HG03521 (cell line): ENCODE results near the gene NDUFB3.
"Not testable (repeated sequence)": the region's sequence is repeated elsewhere in the genome, so short reads cannot be mapped to it uniquely, and the experiment has no call there.

Experiments used
- ATAC-seq: cut with Tn5 transposase; IDR thresholded peaks from one replicate; pipeline ENCODE4 v1.9.1; 2021; ENCODE audit warnings: mild to moderate bottlenecking, moderate library complexity; ENCODE audit not compliant: unreplicated experiment

NDUFB3 gene

DNA sequence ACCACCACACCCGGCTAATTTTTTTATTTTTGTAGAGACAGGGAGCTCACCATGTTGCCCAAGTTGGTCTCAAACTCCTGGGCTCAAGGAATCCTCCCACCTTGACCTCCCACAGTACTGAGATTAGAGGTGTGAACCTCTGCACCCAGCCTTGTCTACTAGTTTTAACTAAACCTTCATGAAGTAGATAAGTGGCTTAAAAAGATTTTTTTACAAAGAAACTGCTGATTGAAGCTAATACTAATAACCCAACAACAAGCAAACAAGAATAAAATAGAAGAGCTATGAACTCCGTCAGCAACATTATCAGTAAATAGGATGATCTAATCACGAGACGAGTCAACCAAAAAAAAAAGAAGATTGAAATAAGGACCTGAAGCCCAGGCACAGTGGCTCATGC is 18.8 kb downstream of the NDUFB3 start:
- no peak for ATAC-seq

DNA sequence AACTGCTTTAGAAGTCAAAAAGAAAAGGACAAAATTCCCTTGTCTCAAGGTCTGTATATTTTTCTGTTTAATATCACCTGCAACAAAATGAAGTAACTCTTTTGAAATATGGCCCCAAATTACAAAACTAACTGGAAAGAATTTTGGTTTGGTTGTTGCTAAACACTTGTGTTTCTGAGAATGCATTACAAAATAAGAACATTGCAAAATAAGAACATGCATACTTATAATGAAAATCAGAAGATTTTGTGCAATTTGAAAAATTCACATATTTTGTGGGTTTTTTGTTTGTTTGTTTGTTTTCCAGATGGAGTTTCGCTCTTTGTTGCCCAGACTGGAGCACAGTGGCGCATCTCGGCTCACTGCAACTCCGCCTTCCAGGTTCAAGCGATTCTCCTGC is 21.8 kb downstream of the NDUFB3 start:
- no peak for ATAC-seq

DNA sequence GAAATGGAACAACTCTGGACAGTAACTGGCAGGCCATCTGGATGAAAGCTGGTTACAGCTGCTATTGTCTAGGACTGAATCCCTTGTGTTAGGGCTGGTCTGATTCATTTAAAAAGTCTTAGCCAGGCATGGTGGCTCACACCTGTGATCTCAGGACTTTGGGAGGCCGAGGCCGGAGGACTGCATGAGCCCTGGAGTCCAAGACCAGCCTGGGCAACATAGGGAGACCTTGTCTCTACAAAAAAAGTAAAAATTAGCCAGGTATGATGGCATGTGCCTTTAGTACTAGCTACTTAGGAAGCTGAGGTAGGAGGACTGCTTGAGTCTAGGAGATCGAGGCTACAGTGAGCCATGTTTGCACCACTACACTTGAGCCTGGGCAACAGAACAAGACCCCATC is 28.7 kb downstream of the NDUFB3 start:
- no peak for ATAC-seq

DNA sequence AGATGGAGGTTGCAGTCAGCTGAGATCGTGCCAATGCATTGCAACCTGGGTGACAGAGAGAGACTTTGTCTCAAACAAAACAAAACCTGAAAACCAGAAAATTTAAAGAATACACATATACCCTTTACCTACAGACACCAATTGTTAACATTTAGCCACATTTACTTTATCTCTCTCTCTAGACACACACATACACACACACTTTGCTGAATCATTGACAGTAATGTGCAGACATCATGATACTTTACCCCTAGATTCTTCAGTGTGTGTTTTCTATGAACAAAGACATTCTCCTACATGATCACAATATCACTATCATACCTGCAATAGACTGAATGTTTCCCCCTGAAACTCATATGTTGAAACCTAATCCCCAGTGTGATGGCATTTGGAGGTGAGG is 34.0 kb downstream of the NDUFB3 start:
- no peak for ATAC-seq

DNA sequence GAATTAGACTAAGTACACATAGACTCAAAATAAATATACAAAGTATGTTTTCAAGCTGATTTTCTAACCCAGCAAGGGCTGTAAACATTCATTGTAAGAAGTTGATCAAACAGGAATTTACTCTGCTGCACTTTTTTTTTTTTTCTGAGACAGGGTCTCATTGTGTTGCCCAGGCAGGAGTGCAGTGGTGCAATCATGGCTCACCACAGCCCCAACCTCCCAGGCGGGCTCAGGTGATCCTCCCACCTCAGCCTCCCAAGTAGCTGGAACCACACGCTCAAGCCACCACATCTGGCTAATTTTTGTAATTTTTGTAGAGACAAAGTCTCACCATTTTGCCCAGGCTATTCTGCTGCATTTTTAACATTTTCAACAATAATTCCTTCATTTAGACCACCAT is 35.8 kb downstream of the NDUFB3 start:
- no peak for ATAC-seq

DNA sequence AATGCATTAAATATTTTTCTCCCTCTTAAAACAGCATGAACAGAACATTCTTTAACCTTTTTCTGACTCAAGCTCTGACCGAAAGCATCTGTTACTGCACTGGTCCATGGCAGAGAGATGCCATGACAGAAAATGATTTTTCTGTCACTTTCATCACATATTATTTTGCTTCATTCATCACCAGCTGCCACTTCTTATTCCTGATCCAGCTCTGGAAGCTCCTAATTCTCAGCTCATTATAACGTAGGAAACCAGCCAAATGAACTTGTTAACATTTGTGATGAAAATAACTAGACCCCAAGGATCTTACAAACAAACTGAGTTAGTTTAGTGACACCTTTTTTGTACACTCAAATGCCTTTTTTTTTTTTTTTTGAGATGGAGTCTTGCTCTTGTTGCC is 36.5 kb downstream of the NDUFB3 start:
- no peak for ATAC-seq

DNA sequence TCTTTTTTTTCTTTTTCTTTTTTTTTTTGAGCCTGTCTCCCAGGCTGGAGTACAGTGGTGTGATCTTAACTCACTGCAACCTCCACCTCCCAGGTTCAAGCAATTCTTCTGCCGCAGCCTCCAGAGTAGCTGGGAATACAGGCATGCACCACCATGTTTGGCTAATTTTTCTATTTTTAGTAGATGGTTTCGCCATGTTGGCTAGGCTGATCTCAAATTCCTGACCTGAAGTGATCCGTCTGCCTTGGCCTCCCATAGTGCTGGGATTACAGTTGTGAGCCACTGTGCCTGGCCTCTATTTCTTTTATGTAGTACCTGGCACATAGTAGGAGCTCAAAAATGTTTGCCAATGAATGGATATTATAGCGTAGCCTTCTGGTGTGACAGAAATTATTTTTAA is 37.4 kb downstream of the NDUFB3 start:
- ATAC-seq = no peak

DNA sequence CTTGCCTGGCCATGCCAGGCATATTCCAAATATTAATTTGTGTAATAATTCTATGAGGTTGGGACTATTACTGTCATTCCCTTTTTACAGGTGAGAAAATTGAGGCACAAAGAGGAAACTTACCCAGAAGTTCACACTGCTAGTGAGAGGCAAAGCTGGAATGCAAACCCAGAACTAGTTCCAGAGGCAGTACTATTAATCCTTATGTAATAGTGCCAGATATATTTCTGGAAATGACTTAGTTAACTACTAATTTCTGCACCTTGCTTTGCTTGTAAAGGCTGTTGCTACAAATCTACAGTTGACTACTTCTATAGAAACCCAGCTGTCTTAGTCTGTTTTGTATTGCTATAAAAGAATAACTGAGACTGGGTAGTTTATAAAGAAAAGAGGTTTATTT is 38.8 kb downstream of the NDUFB3 start:
- no peak for ATAC-seq

DNA sequence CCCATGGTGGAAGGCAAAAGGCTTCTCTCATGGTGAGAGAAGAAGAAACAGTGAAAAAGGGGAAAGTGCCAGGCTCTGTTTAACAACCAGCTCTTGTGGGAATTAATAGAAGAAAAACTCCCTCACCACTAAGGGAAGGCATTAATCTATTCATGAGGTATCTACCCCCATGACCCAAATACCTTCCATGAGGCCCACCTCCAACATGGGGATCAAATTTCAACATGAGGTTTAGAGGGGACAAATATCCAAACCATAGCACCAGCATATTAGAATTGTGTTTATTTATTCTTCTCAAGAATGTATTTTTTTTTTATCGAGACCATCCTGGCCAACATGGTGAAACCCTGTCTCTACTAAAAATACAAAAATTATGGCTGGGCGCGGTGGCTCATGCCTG is 39.3 kb downstream of the NDUFB3 start:
- no peak for ATAC-seq

DNA sequence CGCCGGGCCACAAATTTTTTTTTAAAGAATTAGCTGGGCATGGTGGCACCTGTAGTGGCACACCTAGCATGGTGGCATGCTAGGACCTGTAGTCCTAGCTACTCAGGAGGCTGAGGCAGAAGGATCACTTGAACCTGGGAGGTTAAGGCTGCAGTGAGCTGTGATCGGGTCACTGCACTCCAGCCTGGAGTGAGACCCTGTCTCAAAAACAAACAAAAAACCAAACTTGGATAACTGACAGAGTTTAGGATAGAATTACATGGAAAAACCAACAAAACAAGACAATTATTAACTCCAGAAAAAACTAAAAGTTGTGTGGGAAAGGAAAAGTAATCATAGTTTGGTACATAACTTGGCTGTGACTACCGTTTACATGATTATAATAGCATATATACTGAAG is 42.5 kb downstream of the NDUFB3 start:
- ATAC-seq = no peak

DNA sequence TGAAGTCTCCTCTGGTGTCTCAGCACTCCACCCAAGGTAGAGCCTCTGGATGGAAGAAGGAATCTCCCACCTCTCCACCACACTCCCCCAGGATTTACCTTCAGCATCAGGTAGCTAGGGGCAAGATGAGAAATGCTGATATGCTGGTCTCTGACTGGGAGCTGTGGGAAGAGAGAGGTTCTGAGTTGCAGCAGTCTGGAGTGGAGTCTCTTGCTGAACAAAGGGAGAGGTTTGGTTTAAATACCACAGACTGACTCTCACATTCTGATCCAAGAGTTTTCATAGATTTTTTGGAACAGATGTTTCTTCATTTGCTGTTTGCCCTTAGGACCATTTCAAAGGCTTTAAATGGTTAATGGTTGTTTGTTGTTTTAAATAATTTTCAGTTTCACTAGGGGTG is 43.0 kb downstream of the NDUFB3 start:
- ATAC-seq = no peak

DNA sequence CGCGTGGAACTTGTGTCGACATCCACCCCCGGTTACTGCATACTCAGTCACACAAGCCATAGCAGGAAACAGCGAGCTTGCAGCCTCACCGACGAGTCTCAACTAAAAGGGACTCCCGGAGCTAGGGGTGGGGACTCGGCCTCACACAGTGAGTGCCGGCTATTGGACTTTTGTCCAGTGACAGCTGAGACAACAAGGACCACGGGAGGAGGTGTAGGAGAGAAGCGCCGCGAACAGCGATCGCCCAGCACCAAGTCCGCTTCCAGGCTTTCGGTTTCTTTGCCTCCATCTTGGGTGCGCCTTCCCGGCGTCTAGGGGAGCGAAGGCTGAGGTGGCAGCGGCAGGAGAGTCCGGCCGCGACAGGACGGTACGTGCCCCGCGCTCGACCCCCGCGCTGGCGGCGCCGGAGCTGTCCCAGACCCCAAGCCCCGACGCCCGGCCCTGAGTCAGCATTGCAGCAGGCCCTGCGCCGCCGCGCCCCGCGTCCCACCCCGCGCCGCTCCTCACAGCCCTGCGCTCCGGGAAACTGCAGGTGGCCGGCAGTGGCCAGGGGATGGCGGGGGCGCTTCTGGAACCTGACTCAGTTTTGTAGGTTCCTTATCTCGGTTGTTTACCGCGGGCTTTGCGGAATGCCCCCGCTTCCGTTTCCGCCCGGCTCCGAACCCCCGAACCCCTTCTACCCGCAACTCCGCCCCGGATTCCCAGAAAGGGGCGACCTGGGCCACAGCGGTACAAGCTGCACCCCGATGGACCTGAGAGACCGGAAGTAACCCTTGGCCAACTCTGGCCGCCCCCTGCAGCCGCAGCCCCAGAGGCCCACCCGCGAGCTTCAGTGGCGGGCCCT is 44.5 kb downstream of the NDUFB3 start, which contains the start of gene CFLAR:
Gene CFLAR (plus strand): TSS at position 50 of the 844 bp plus-strand sequence. CDS start 13,702 bp downstream, outside the sequence.
- ATAC-seq = peak; percentile 33

DNA sequence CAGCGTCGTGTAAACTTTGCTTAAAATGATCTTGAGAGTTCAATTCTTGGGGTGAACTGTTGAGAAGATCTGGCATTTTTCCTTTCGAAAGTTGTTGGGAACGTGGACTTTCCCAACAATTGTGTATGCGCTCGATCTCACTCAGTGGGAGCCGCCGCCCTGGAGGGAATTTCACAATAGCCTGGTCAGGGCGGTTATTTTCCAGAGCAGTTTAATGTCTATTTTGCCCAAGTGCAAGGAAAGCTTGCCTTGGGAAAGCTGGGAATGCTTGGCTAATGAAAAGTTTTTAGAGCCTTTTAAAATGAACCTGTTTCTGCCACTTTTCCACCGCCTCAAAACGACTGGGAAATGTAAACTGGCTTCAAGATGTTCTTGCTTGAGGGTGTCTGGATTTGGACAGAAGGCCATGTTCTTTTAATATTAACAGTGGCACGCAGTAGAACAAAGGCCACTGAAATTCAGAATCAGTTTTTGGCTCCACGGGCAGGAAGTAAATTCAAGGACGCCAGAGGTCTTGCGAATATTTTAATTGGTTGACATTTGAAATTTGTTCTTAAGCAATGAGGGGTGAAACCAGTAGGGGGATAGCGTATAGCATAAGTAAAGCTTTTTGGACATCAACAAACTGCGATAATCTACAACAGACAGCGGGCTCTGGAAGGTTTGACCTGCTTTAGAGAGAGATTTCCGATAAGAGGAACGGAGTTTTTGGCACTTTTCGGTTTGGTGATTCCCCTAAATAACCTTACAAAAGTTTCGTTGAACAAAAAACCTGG is 45.3 kb downstream of the NDUFB3 start:
- ATAC-seq = peak; percentile 19

DNA sequence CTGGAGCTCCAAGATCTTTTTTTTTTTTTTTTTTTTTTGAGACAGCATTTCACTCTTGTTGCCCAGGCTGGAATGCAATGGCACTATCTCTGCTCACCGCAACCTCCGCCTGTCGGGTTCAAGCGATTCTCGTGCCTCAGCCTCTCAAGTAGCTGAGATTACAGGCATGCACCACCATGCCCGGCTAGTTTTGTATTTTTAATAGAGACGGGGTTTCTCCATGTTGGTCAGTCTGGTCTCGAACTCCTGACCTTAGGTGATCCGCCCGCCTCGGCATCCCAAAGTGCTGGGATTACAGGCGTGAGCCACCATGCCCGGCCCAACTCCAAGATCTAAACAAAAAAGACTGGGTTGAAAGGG is 45.9 kb downstream of the NDUFB3 start:
- ATAC-seq = not testable (repeated sequence)

DNA sequence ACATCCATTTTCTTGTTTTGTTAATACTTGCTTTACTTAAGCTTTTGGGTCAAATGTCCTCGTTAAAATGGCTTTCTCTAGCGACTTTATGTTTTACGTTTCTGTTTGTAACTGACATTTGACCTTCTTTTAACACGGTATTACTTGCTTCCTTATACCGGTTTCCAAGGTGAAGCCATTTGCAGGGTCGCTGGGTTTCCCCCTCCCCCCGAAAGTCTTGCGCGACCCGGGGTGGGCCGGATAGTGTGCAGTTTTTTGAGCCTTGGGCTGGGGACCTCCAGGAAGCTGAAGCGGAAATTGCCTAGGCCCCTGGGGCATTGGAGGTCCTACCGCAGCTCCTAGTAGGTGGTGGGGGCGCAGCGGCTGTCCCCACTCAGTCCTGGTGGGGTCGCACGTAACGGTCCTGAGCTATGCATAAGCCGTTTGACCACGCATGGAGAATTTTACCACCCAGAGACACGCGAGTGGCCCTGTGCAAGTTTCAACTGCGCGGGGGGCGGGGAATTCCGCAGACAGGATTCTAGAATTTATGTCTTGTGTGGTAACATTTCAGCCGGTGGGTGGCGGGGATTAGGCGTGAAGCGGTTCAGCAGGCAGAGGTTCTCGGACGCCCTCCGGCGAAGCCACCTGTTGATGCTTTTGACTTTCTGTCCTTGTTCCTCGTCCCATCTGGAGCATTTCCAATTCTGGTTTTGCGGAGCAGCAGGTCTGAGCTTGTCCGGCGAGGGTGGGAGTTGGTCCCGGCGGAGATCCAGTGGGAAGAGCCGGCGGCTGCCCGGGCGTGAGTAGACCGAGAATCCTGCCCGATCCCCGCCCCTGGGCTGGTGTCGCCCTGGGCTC is 46.5 kb downstream of the NDUFB3 start:
- peak; percentile 40 for ATAC-seq

DNA sequence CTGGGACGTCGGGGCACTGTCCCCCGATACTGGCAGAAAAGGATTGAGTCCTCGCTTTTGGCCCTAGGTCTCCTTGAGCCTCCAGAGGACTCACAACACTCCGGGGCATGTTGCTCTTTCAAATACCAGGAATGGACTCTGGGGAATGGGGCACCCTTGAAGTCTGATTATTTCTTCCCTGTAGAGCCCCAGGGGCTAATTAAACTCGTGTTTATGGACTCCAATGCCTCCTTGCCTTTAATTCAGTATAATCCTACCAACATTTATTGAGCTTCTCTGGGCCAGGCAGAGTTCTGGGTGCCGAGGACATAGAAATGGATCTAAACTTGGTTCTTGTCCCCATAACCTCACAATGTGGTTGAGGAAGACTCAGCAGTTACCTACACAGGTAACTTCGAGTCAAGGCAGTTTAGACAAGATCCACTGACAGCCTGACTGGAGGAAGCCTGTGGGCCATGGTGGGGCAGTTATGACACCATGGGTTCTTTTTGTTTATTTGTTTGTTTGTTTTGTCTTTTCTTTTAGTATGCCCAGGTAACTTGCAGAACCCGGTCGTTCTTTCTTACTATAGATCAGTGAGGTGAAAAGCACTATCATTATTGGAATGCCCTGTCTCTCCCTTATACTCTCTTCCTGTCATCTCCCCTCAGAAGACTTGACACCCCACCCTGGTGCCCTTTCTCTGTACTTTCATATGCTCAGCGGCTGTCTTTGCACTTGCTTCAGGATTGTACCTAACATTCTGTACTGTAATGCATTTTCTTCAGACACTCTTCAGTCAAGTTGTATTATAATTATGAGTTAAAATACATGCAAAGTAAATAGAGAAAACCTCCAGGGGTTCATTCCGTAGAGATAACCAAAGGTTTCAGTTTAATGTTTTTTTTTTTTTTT is 47.4 kb downstream of the NDUFB3 start:
- ATAC-seq = no peak

DNA sequence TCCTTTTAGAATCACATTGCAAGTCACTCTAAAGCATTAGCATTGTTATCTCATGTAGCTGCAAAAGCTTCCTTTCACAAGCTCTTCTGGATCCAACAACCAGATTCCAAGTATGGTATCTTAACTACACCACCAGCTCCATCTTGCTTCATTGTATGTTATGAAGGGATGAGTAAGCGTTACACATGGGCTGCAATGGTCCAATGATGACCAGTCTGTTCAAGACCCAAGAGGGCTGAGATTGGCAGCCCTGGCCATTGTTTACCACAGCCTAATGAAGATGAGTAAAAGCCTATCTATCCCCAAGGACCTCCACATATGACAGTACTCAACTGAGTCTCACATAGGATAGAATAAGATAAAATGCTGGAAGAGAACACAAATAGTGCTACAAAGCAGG is 50.5 kb downstream of the NDUFB3 start:
- no peak for ATAC-seq

DNA sequence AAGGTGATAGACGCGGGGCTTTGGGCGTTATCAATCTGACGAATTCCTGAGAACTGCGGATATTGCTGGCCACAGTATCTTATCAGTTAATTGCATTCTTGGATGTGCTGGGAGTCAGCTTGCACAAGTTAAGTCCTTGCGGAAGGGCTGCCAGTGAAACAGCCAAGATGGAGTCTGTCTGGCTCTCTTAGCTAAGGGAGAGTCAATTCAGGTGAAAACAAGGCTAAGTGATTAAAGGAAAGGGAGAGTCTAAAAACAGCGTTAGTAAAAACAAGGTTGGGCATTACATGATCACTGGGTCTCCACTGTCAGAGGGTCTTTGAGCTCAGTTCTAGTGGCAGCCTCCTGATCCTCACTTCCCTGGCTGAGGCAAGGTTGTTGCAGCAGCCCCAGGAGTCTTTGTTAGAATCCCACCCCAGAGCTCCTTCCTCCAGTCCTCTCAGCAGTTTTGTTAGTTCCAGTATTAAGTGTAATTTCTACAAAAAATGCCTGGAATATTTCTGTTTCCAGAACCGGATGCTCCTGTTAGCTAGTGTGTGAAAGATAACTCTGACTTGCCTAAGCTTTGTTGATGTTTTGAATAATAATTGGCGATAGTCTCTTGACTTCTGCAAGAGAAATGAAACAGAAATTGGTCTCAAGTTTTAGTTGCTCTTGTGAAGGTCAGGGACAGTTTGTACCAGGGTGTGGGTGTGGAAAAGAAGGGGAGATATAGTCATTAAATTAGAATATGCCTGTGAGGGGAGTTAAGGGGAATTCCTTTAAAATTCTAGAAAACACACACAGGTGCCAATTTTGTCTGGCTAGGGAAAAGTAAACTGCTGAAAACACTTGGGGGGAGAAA is 54.7 kb downstream of the NDUFB3 start:
- no peak for ATAC-seq

DNA sequence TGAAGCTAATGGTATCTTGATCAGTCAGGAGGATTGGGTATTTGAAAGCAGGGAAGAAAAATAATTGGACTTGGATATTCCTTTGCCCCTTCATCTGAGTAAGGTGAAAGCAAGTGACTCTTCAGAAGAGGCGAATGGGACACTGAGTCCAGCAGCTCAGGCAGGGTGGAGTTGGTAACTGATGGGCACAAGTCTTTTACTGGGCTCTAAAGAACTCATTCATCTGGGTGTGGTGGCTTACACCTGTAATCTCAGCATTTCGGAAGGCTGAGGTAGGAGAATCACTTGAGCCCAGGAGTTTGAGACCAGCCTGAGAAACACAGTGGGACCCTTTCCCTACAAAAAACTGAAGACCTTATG is 55.3 kb downstream of the NDUFB3 start:
- no peak for ATAC-seq

DNA sequence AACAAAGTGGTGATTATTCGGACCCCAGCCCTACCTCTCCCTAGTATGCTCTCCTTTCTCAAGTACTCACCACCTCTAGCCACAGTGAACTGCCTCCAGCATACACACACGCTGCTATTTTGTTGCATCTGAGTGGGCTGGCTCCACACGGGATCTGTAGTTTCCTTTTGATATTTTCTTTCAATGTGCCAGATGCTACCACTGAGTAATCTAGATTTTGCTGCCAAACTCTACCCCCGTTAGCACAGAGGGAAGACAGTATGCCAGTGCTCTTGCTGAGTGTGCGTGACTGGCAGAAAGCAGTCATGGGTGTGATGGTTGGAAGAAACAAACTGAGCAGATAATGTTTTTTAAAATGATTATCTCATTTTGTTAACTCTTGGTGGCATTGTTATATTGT is 55.8 kb downstream of the NDUFB3 start:
- ATAC-seq = no peak
